HepG2 (cell line): ENCODE results near the gene ATP6V0D1. TPM values are rescaled to one million over a fixed set of nuclear protein-coding genes. Genes with fewer than 3 reads are reported as not detected.
A peak's percentile ranks its signal among the peaks of the same experiment; 100 is the strongest.

ENCODE experiments used
- ATF7 ChIP-seq, 2 experiments: fragments of 450-650 bp in 1 of 2; sonication (generic) in 1 of 2; formaldehyde crosslinking in 1 of 2; IDR thresholded peaks; 2 replicates each; pipeline versions ENCODE4 v1.4.0 to v1.6.1; 2016 to 2020; ENCODE audit warnings: antibody characterized with exemption in 1 of 2, mild to moderate bottlenecking in 1 of 2, missing genetic modification reagents in 1 of 2
- CEBPB ChIP-seq: IDR thresholded peaks from 2 replicates; pipeline ENCODE4 v1.6.1; 2011; ENCODE audit warnings: low read depth, low read length, improper control_type of control experiment, borderline replicate concordance
- DNMT1 ChIP-seq: sonication (generic); formaldehyde crosslinking; IDR thresholded peaks from 2 replicates; pipeline ENCODE4 v1.5.1; 2020; ENCODE audit warnings: mild to moderate bottlenecking, missing genetic modification reagents
- FIP1L1 ChIP-seq: fragments of 200-400 bp; formaldehyde crosslinking; IDR thresholded peaks from 2 replicates; pipeline ENCODE4 v1.6.1; 2018; ENCODE audit warnings: low read depth, mild to moderate bottlenecking, low read length, moderate library complexity, borderline replicate concordance; ENCODE audit not compliant: insufficient read depth
- FOXK1 ChIP-seq: sonication (generic); formaldehyde crosslinking; IDR thresholded peaks from 2 replicates; pipeline ENCODE4 v1.4.0; 2020; ENCODE audit warnings: low read depth, missing genetic modification reagents, borderline replicate concordance
- ISX ChIP-seq: sonication (generic); formaldehyde crosslinking; conservative IDR thresholded peaks from 2 replicates; pipeline ENCODE4 v1.5.0; 2020; ENCODE audit warnings: missing genetic modification reagents
- KAT8 ChIP-seq: IDR thresholded peaks from 2 replicates; pipeline ENCODE4 v1.6.1; 2016; ENCODE audit warnings: missing genetic modification reagents, missing compliant biosample characterization
- KLF11 ChIP-seq: IDR thresholded peaks from 2 replicates; pipeline ENCODE4 v1.6.1; 2016; ENCODE audit warnings: missing compliant biosample characterization
- MAF1 ChIP-seq: sonication (generic); formaldehyde crosslinking; IDR thresholded peaks from 2 replicates; pipeline ENCODE4 v1.5.0; 2020; ENCODE audit warnings: missing genetic modification reagents, borderline replicate concordance
- NFIB ChIP-seq: sonication (generic); formaldehyde crosslinking; IDR thresholded peaks from 2 replicates; pipeline ENCODE4 v1.9.0; 2021; ENCODE audit warnings: missing genetic modification reagents, mild to moderate bottlenecking, borderline replicate concordance
- NFKBIZ ChIP-seq: IDR thresholded peaks from 2 replicates; pipeline ENCODE4 v1.6.1; 2018; ENCODE audit warnings: missing genetic modification reagents, missing compliant biosample characterization
- NR2C2 ChIP-seq: sonication (generic); formaldehyde crosslinking; IDR thresholded peaks from 2 replicates; pipeline ENCODE4 v1.4.0; 2020; ENCODE audit warnings: missing genetic modification reagents, mild to moderate bottlenecking, moderate library complexity, borderline replicate concordance
- NR3C1 ChIP-seq: sonication (generic); formaldehyde crosslinking; IDR thresholded peaks from 2 replicates; pipeline ENCODE4 v1.4.0; 2020; ENCODE audit warnings: missing genetic modification reagents
- PAX8 ChIP-seq: sonication (generic); formaldehyde crosslinking; IDR thresholded peaks from 2 replicates; pipeline ENCODE4 v1.8.0; 2022; ENCODE audit warnings: mild to moderate bottlenecking, missing genetic modification reagents, borderline replicate concordance
- RFXAP ChIP-seq: sonication (generic); formaldehyde crosslinking; IDR thresholded peaks from 2 replicates; pipeline ENCODE4 v1.4.0; 2020; ENCODE audit warnings: missing genetic modification reagents, borderline replicate concordance
- RXRB ChIP-seq: IDR thresholded peaks from 2 replicates; pipeline ENCODE4 v1.6.1; 2016; ENCODE audit warnings: borderline replicate concordance, missing genetic modification reagents, missing compliant biosample characterization
- SCMH1 ChIP-seq: sonication (generic); formaldehyde crosslinking; IDR thresholded peaks from 2 replicates; pipeline ENCODE4 v1.9.0; 2021; ENCODE audit warnings: missing genetic modification reagents, mild to moderate bottlenecking, borderline replicate concordance
- SP4 ChIP-seq: sonication (generic); formaldehyde crosslinking; IDR thresholded peaks from 2 replicates; pipeline ENCODE4 v1.8.1; 2023; ENCODE audit warnings: mild to moderate bottlenecking, missing genetic modification reagents
- TBX3 ChIP-seq: fragments of 450-650 bp; IDR thresholded peaks from 2 replicates; pipeline ENCODE4 v1.6.1; 2017; ENCODE audit warnings: antibody characterized with exemption, mild to moderate bottlenecking, inconsistent platforms, borderline replicate concordance
- TCF12 ChIP-seq, 2 experiments: fragments of 450-650 bp in 1 of 2; sonication (generic) in 1 of 2; formaldehyde crosslinking in 1 of 2; IDR thresholded peaks; 2 replicates each; pipeline versions ENCODE4 v1.6.1 to v1.8.0; 2017 to 2022; ENCODE audit warnings: antibody characterized with exemption in 1 of 2, mild to moderate bottlenecking in 1 of 2, missing genetic modification reagents in 1 of 2, moderate library complexity in 1 of 2
- ZNF274 ChIP-seq: sonication (generic); formaldehyde crosslinking; IDR thresholded peaks from 2 replicates; pipeline ENCODE4 v1.5.1; 2020; ENCODE audit warnings: mild to moderate bottlenecking, missing genetic modification reagents
- ZNF343 ChIP-seq: sonication (generic); formaldehyde crosslinking; IDR thresholded peaks from 2 replicates; pipeline ENCODE4 v1.4.0; 2020; ENCODE audit warnings: mild to moderate bottlenecking, missing genetic modification reagents
- ZNF672 ChIP-seq: sonication (generic); formaldehyde crosslinking; IDR thresholded peaks from 2 replicates; pipeline ENCODE4 v1.8.1; 2022; ENCODE audit warnings: missing genetic modification reagents
- ZNF775 ChIP-seq: sonication (generic); formaldehyde crosslinking; IDR thresholded peaks from 2 replicates; pipeline ENCODE4 v1.4.0; 2020; ENCODE audit warnings: missing genetic modification reagents, mild to moderate bottlenecking, moderate library complexity, borderline replicate concordance
- polyA plus RNA-seq, 8 experiments: library from polyadenylated mRNA; depleted of rRNA in 3 of 8; stranded (reverse) in 7 of 8; unstranded in 1 of 8; fragments of >200 nt; fragmentation: Illumina TruSeq in 4 of 8; extraction: Trizol in 4 of 8; gene quantifications; 2 replicates each; pipeline versions ENCODE4 v1.2.1 to v1.2.3, GENCODE V29; 2011 to 2016; ENCODE audit warnings: low read depth in 4 of 8, missing spikeins in 1 of 8, mixed read lengths in 1 of 8; ENCODE audit not compliant: insufficient read depth in 1 of 8
- total RNA-seq, 5 experiments: library from RNA; depleted of rRNA; stranded (reverse); fragments of >200 nt; fragmentation: Illumina TruSeq; extraction: Trizol; gene quantifications; 2 replicates each; pipeline ENCODE4 v1.2.3, GENCODE V29; 2016; ENCODE audit warnings: low read depth in 1 of 5
- TF ChIP-seq, protein P1 (sequence below): sonication (generic); formaldehyde crosslinking; IDR thresholded peaks from 2 replicates; pipeline ENCODE4 v1.4.0; 2020; ENCODE audit warnings: missing genetic modification reagents
- TF ChIP-seq, protein P2 (sequence below): sonication (generic); formaldehyde crosslinking; conservative IDR thresholded peaks from 2 replicates; pipeline ENCODE4 v1.8.0; 2022; ENCODE audit warnings: missing genetic modification reagents
- TF ChIP-seq, protein P3 (sequence below): sonication (generic); formaldehyde crosslinking; IDR thresholded peaks from 2 replicates; pipeline ENCODE4 v1.9.0; 2022; ENCODE audit warnings: missing genetic modification reagents, mild to moderate bottlenecking, borderline replicate concordance

The ATP6V0D1 gene
- total and polyA plus RNA-seq, 2 of the 13 experiments (the other 11 are each of a cell fraction or from before 2014, with no cell fraction given): 51.1 to 61.3 TPM

- TF ChIP-seq ZNF274 (CRISPR knock-in tag): peak; percentile 50; the same call in 1 of the 2 replicates
- TF ChIP-seq, protein P1, sequence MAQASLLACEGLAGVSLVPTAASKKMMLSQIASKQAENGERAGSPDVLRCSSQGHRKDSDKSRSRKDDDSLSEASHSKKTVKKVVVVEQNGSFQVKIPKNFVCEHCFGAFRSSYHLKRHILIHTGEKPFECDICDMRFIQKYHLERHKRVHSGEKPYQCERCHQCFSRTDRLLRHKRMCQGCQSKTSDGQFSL (CRISPR knock-in tag): 0 out of 2 replicates have a peak, but pooled peaks have one; percentile 24
- TF ChIP-seq TCF12 (IDR thresholded peaks at IDR 0.05): no peak
- TF ChIP-seq TCF12 (CRISPR knock-in tag; IDR thresholded peaks at IDR 0.05): peak; percentile 53; the same call in 1 of the 2 replicates
- peak; percentile 50 for TF ChIP-seq SP4 (CRISPR knock-in tag)
- no peak for TF ChIP-seq SCMH1
- no peak for TF ChIP-seq NR2C2
- TF ChIP-seq KLF11 (CRISPR knock-in tag): no peak
- TF ChIP-seq FOXK1 (CRISPR knock-in tag): no peak
- TF ChIP-seq ZNF343 (CRISPR knock-in tag): no peak
- no peak for TF ChIP-seq TBX3
- TF ChIP-seq RXRB (CRISPR knock-in tag): no peak
- TF ChIP-seq, protein P2, sequence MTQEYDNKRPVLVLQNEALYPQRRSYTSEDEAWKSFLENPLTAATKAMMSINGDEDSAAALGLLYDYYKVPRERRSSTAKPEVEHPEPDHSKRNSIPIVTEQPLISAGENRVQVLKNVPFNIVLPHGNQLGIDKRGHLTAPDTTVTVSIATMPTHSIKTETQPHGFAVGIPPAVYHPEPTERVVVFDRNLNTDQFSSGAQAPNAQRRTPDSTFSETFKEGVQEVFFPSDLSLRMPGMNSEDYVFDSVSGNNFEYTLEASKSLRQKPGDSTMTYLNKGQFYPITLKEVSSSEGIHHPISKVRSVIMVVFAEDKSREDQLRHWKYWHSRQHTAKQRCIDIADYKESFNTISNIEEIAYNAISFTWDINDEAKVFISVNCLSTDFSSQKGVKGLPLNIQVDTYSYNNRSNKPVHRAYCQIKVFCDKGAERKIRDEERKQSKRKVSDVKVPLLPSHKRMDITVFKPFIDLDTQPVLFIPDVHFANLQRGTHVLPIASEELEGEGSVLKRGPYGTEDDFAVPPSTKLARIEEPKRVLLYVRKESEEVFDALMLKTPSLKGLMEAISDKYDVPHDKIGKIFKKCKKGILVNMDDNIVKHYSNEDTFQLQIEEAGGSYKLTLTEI: no peak
- no peak for TF ChIP-seq ZNF775
- TF ChIP-seq RFXAP: peak; percentile 46; the same call in 1 of the 2 replicates
- TF ChIP-seq ISX (CRISPR knock-in tag): 0 out of 2 replicates have a peak, but pooled peaks have one; percentile 66
- TF ChIP-seq ZNF672 (CRISPR knock-in tag): no peak
- no peak for TF ChIP-seq ATF7 (IDR thresholded peaks at IDR 0.05)
- TF ChIP-seq ATF7 (CRISPR knock-in tag; IDR thresholded peaks at IDR 0.05): 0 out of 2 replicates have a peak, but pooled peaks have one; percentile 29
- TF ChIP-seq, protein P3, sequence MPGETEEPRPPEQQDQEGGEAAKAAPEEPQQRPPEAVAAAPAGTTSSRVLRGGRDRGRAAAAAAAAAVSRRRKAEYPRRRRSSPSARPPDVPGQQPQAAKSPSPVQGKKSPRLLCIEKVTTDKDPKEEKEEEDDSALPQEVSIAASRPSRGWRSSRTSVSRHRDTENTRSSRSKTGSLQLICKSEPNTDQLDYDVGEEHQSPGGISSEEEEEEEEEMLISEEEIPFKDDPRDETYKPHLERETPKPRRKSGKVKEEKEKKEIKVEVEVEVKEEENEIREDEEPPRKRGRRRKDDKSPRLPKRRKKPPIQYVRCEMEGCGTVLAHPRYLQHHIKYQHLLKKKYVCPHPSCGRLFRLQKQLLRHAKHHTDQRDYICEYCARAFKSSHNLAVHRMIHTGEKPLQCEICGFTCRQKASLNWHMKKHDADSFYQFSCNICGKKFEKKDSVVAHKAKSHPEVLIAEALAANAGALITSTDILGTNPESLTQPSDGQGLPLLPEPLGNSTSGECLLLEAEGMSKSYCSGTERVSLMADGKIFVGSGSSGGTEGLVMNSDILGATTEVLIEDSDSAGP (CRISPR knock-in tag): no peak
- TF ChIP-seq PAX8 (CRISPR knock-in tag): no peak
- no peak for TF ChIP-seq FIP1L1
- TF ChIP-seq CEBPB: no peak
- TF ChIP-seq MAF1 (CRISPR knock-in tag): no peak
- no peak for TF ChIP-seq NR3C1
- TF ChIP-seq NFIB (CRISPR knock-in tag): no peak
- TF ChIP-seq NFKBIZ: no peak
- TF ChIP-seq KAT8 (CRISPR knock-in tag): no peak
- TF ChIP-seq DNMT1: no peak
These were observed 48.1 kb upstream of the ATP6V0D1 start (continued) for GRCh38 chr16:67528870-67529581.
